Spleen (tissue), 11 donors: ENCODE results near the gene ABCA8. TPM values are rescaled to one million over a fixed set of nuclear protein-coding genes. Genes with fewer than 3 reads are reported as not detected.
A peak's percentile ranks its signal among the peaks of the same experiment; 100 is the strongest.

ENCODE experiments used
- DNase-seq: peaks from one replicate; pipeline ENCODE4 v3.0.0-alpha.2; 2020
- H3K27ac ChIP-seq, 8 donors: fragments of 200-600 bp; sonication (generic) in 7 of 8; 1 replicate in 4 of 8; 2 replicates in 4 of 8; pipeline versions ENCODE4 v1.5.0 to v1.8.0; 2016 to 2021; ENCODE audit warnings: inconsistent platforms in 4 of 8, mild to moderate bottlenecking in 4 of 8, moderate library complexity in 1 of 8
- H3K27me3 ChIP-seq, 7 donors: fragments of 200-600 bp; sonication (generic) in 6 of 7; replicated peaks in 1 of 7; 1 replicate in 4 of 7; 2 replicates in 3 of 7; pipeline versions ENCODE4 v1.5.0 to v1.8.0; 2016 to 2021; ENCODE audit warnings: inconsistent platforms in 3 of 7, mild to moderate bottlenecking in 1 of 7
- H3K36me3 ChIP-seq, 6 donors: fragments of 200-600 bp; sonication (generic) in 5 of 6; 1 replicate in 4 of 6; 2 replicates in 2 of 6; pipeline versions ENCODE4 v1.5.0 to v1.8.0; 2016 to 2021; ENCODE audit warnings: inconsistent platforms in 2 of 6
- H3K4me1 ChIP-seq, 6 donors: fragments of 200-600 bp; sonication (generic) in 5 of 6; 1 replicate in 3 of 6; 2 replicates in 3 of 6; pipeline versions ENCODE4 v1.5.0 to v1.8.0; 2016 to 2021; ENCODE audit warnings: inconsistent platforms in 3 of 6
- H3K4me3 ChIP-seq, 8 donors: fragments of 200-600 bp; sonication (generic) in 7 of 8; 1 replicate in 4 of 8; 2 replicates in 4 of 8; pipeline versions ENCODE4 v1.5.0 to v1.8.0; 2016 to 2021; ENCODE audit warnings: inconsistent platforms in 4 of 8, mild to moderate bottlenecking in 4 of 8, moderate library complexity in 2 of 8
- H3K9me3 ChIP-seq, 8 donors: fragments of 200-600 bp; sonication (generic) in 7 of 8; 1 replicate in 4 of 8; 2 replicates in 4 of 8; pipeline versions ENCODE4 v1.5.0 to v1.8.0; 2016 to 2021; ENCODE audit warnings: inconsistent platforms in 4 of 8
- POLR2A ChIP-seq, 3 donors: fragments of 450-650 bp; IDR thresholded peaks; one replicate each; pipeline ENCODE4 v1.5.1; 2017; ENCODE audit warnings: antibody characterized with exemption in 3 of 3, mild to moderate bottlenecking in 1 of 3
- POLR2AphosphoS5 ChIP-seq, 3 donors: sonication (generic); formaldehyde crosslinking; IDR thresholded peaks; one replicate each; pipeline ENCODE4 v1.5.1; 2017; ENCODE audit warnings: antibody characterized with exemption in 3 of 3
- WGBS, 5 donors: extraction: QIAGEN DNeasy Blood & Tissue Kit in 3 of 5; methylation state at CpG; one replicate each; pipeline versions ENCODE4 v1.1.5 to v1.1.7; 2013 to 2018; 5-methylcytosine and 5-hydroxymethylcytosine counted together
- intact Hi-C: fragments of 100-400 bp; cut with DNase I; formaldehyde crosslinking; loops from one replicate; pipeline ENCODE4 v1.15.0; 2023; ENCODE audit warnings: low total_unique reads
- polyA plus RNA-seq, 3 donors: library from polyadenylated mRNA; stranded (reverse); fragments of 200-250 nt; gene quantifications; one replicate each; pipeline ENCODE4 v1.2.1, GENCODE V29; 2013
- total RNA-seq, 7 donors: library from RNA; depleted of rRNA in 3 of 7; stranded (reverse); fragments of >200 nt in 3 of 7; fragmentation: NEBNext Ultra II Directional in 4 of 7; extraction: Animal tissue kit (Norgen Biotek cat#: 25700) in 4 of 7; gene quantifications; one replicate each; pipeline versions ENCODE4 v1.1.0 to v1.2.1, GENCODE V29; 2016 to 2021
- TF ChIP-seq, protein P1 (sequence below), 11 experiments: fragments of 200-600 bp in 7 of 11; fragments of 450-650 bp in 4 of 11; sonication (generic) in 4 of 11; IDR thresholded peaks in 8 of 11; conservative IDR thresholded peaks in 3 of 11; 1 replicate in 7 of 11; 2 replicates in 4 of 11; pipeline versions ENCODE4 v1.4.0 to v1.8.0; 2016 to 2021; ENCODE audit warnings: antibody characterized with exemption in 11 of 11, inconsistent platforms in 4 of 11, mild to moderate bottlenecking in 1 of 11
- donor health status: healthy with polysubstance abuse.
- donor health status: DM: no; HTN: no; CAD: no; lungs with moderate emphysema.
- donor health status: DM: no; HTN: no; CAD: no.
- donor health status: Bipolar disorder and iron deficiency.
- donor health status: healthy.
- donor health status: DM: no; HTN: no; CAD: no.
- donor health status: DM: yes; HTN: yes; CAD: no.

ABCA8 gene
- total and polyA plus RNA-seq, 10 donors: 1.1 to 89.4 (median 46.2) TPM

- Histone ChIP-seq H3K27me3 (no peaks in the 10 kb centered on the region), H3K4me1 (peaks cover 0 to 11% (median 0%) of the 10 kb centered on the region in 6 donors), H3K9me3 (peaks cover 0 to 4% (median 0%) of the 10 kb centered on the region in 8 donors), H3K27ac (peak overlapping the region in 7 of 8 donors; percentile 7 to 56 (median 42)), H3K4me3 (no peak overlapping the region), H3K36me3 (no peaks in the 10 kb centered on the region)
- DNase-seq: no peak
- intact Hi-C loops: no loop called here
- WGBS, 5 donors: 38 to 82% (median 57%) methylated on average over 1 of the region's 1 CpG
- TF ChIP-seq POLR2A (IDR thresholded peaks at IDR 0.05) (no peak), POLR2AphosphoS5 (IDR thresholded peaks at IDR 0.05) (no peak)
- TF ChIP-seq, protein P1, sequence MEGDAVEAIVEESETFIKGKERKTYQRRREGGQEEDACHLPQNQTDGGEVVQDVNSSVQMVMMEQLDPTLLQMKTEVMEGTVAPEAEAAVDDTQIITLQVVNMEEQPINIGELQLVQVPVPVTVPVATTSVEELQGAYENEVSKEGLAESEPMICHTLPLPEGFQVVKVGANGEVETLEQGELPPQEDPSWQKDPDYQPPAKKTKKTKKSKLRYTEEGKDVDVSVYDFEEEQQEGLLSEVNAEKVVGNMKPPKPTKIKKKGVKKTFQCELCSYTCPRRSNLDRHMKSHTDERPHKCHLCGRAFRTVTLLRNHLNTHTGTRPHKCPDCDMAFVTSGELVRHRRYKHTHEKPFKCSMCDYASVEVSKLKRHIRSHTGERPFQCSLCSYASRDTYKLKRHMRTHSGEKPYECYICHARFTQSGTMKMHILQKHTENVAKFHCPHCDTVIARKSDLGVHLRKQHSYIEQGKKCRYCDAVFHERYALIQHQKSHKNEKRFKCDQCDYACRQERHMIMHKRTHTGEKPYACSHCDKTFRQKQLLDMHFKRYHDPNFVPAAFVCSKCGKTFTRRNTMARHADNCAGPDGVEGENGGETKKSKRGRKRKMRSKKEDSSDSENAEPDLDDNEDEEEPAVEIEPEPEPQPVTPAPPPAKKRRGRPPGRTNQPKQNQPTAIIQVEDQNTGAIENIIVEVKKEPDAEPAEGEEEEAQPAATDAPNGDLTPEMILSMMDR (IDR thresholded peaks at IDR 0.05 in 8 of 11, conservative IDR thresholded peaks at IDR 0.05 in 3 of 11): no peak
Observed at GRCh38 chr17:68909066-68909465, 46.1 kb downstream of the ABCA8 start.

DNA sequence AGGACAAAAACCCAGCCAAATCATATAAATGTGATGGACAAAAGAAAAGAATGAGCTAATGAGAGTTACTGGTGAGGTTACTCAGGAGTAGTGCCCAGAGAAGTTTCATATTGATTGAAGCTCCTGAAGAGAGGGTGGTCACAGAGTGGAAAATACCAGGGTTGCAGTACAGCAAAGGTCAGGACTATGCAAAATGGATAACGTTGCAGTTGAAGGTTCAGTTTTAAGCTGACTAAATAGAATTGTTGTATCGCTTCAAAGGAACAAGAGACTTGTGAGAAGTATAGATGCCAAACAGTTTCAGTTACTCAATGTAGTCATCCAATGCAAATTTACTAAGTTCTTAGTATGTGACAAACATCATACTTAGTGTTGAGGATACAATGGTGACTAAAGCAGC lies 47.1 kb downstream of the ABCA8 start:
- Histone ChIP-seq H3K4me3 (no peak overlapping the region), H3K4me1 (peaks cover 0 to 11% (median 0%) of the 10 kb centered on the region in 6 donors), H3K9me3 (no peaks in the 10 kb centered on the region), H3K36me3 (no peaks in the 10 kb centered on the region), H3K27me3 (no peaks in the 10 kb centered on the region), H3K27ac (peak overlapping the region in 4 of 8 donors; percentile 32 to 56 (median 40))
- intact Hi-C loops: no loop called here
- no peak for DNase-seq
- no peak for TF ChIP-seq POLR2AphosphoS5 (IDR thresholded peaks at IDR 0.05)
- TF ChIP-seq, protein P1 (IDR thresholded peaks at IDR 0.05 in 8 of 11, conservative IDR thresholded peaks at IDR 0.05 in 3 of 11): no peak
- TF ChIP-seq POLR2A (IDR thresholded peaks at IDR 0.05): no peak
- WGBS, 5 donors: 60 to 79% (median 69%) methylated on average over 2 of the region's 2 CpGs

- Histone ChIP-seq H3K36me3 (no peaks in the 10 kb centered on the region), H3K27me3 (no peaks in the 10 kb centered on the region), H3K9me3 (no peaks in the 10 kb centered on the region), H3K4me3 (no peak overlapping the region), H3K4me1 (peaks cover 0 to 11% (median 0%) of the 10 kb centered on the region in 6 donors), H3K27ac (no peak overlapping the region)
- TF ChIP-seq, protein P1 (IDR thresholded peaks at IDR 0.05 in 8 of 11, conservative IDR thresholded peaks at IDR 0.05 in 3 of 11): peak in 1 of 11 experiments; percentile 16
- TF ChIP-seq POLR2A (IDR thresholded peaks at IDR 0.05): no peak
- intact Hi-C loops: no loop called here
- DNase-seq: no peak
- 77 to 89% (median 87%) methylated on average over 3 of the region's 3 CpGs for WGBS, 5 donors
Observed at GRCh38 chr17:68906638-68907037, 48.6 kb downstream of the ABCA8 start.

GRCh38 chr17:68903286-68903685 lies 51.9 kb downstream of the ABCA8 start:
- Histone ChIP-seq H3K27ac (no peak overlapping the region), H3K36me3 (no peaks in the 10 kb centered on the region), H3K4me1 (peaks cover 0 to 4% (median 0%) of the 10 kb centered on the region in 6 donors), H3K9me3 (peaks cover 0 to 4% (median 1%) of the 10 kb centered on the region in 8 donors), H3K4me3 (no peak overlapping the region), H3K27me3 (no peaks in the 10 kb centered on the region)
- TF ChIP-seq POLR2A (IDR thresholded peaks at IDR 0.05) (no peak), POLR2AphosphoS5 (IDR thresholded peaks at IDR 0.05) (no peak)
- TF ChIP-seq, protein P1 (IDR thresholded peaks at IDR 0.05 in 8 of 11, conservative IDR thresholded peaks at IDR 0.05 in 3 of 11): no peak
- WGBS, 5 donors: 77 to 86% (median 82%) methylated on average over 8 of the region's 8 CpGs
- no peak for DNase-seq
- intact Hi-C loops: no loop called here
